GM18870 (cell line): ENCODE results near the gene TENM3.

Source experiments
- ATAC-seq: cut with Tn5 transposase; IDR thresholded peaks from one replicate; pipeline ENCODE4 v1.9.1; 2021; ENCODE audit warnings: moderate library complexity; ENCODE audit not compliant: unreplicated experiment

The TENM3 gene

GRCh38 chr4:182756161-182756690 lies 513.0 kb downstream of the TENM3 start:
- ATAC-seq: no peak

GRCh38 chr4:182758273-182758672 lies 515.1 kb downstream of the TENM3 start:
- no peak for ATAC-seq

GRCh38 chr4:182760551-182761043 lies 517.4 kb downstream of the TENM3 start:
- ATAC-seq: no peak

- ATAC-seq: no peak
Observed at GRCh38 chr4:182764137-182764536, 520.9 kb downstream of the TENM3 start.

GRCh38 chr4:182764642-182765041 lies 521.4 kb downstream of the TENM3 start:
- no peak for ATAC-seq

- no peak for ATAC-seq
Observed at GRCh38 chr4:182765987-182766856, 523.0 kb downstream of the TENM3 start.

GRCh38 chr4:182766857-182767250 lies 523.7 kb downstream of the TENM3 start:
- no peak for ATAC-seq

GRCh38 chr4:182768838-182769237 lies 525.6 kb downstream of the TENM3 start:
- ATAC-seq: no peak

- ATAC-seq: no peak
Observed at GRCh38 chr4:182770259-182770995, 527.2 kb downstream of the TENM3 start.

- no peak for ATAC-seq
Observed at GRCh38 chr4:182770996-182771514, 527.9 kb downstream of the TENM3 start.

- no peak for ATAC-seq
Observed at GRCh38 chr4:182775075-182775474, 531.9 kb downstream of the TENM3 start.

GRCh38 chr4:182776376-182777105 lies 533.3 kb downstream of the TENM3 start:
- no peak for ATAC-seq

- no peak for ATAC-seq
Observed at GRCh38 chr4:182778222-182778982, 535.2 kb downstream of the TENM3 start.

GRCh38 chr4:182786991-182787390 lies 543.8 kb downstream of the TENM3 start:
- ATAC-seq: no peak

- no peak for ATAC-seq
Observed at GRCh38 chr4:182788201-182788600, 545.0 kb downstream of the TENM3 start.

- no peak for ATAC-seq
Observed at GRCh38 chr4:182789529-182789928, 546.3 kb downstream of the TENM3 start.

- no peak for ATAC-seq
Observed at GRCh38 chr4:182795446-182796238, 552.4 kb downstream of the TENM3 start.

GRCh38 chr4:182799515-182800215 lies 556.5 kb downstream of the TENM3 start:
- no peak for ATAC-seq

GRCh38 chr4:182800216-182800515 lies 557.0 kb downstream of the TENM3 start:
- ATAC-seq: no peak
